SK-N-SH treated with all-trans-retinoic acid at 6 μM for 48 hours (cell line): ENCODE data around the gene STAB2.

Source experiments
- ATAC-seq: fragments of 200-7000 bp; cut with Tn5 transposase; 3 replicates; pipeline ENCODE4 v1.9.1; 2020; ENCODE audit warnings: mild to moderate bottlenecking, moderate library complexity
- ARNTL ChIP-seq: fragments of 450-650 bp; formaldehyde crosslinking; IDR thresholded peaks from 2 replicates; pipeline ENCODE4 v1.5.0; 2020; ENCODE audit warnings: low read depth, mild to moderate bottlenecking, moderate library complexity, borderline replicate concordance
- BACH2 ChIP-seq: fragments of 250-450 bp; sonication (Bioruptor Pico); IDR thresholded peaks from 2 replicates; pipeline ENCODE4 v1.9.0; 2021; ENCODE audit warnings: mild to moderate bottlenecking, borderline replicate concordance
- CREB5 ChIP-seq: fragments of 250-450 bp; sonication (Bioruptor Pico); IDR thresholded peaks from 2 replicates; pipeline ENCODE4 v1.5.1; 2020; ENCODE audit warnings: low read depth, mild to moderate bottlenecking, moderate library complexity
- CSDC2 ChIP-seq: fragments of 250-450 bp; sonication (Bioruptor Pico); IDR thresholded peaks from 2 replicates; pipeline ENCODE4 v1.5.0; 2020; ENCODE audit warnings: mild to moderate bottlenecking, moderate library complexity
- CSRNP3 ChIP-seq: fragments of 250-450 bp; sonication (Bioruptor Pico); IDR thresholded peaks from 2 replicates; pipeline ENCODE4 v1.5.1; 2021; ENCODE audit warnings: mild to moderate bottlenecking, moderate library complexity
- ESRRG ChIP-seq: fragments of 250-450 bp; sonication (Bioruptor Pico); IDR thresholded peaks from 2 replicates; pipeline ENCODE4 v1.6.1; 2021; ENCODE audit warnings: mild to moderate bottlenecking
- GLIS3 ChIP-seq: fragments of 250-450 bp; sonication (Bioruptor Pico); IDR thresholded peaks from 2 replicates; pipeline ENCODE4 v1.5.0; 2020; ENCODE audit warnings: mild to moderate bottlenecking, moderate library complexity
- ISL1 ChIP-seq: fragments of 250-450 bp; sonication (Bioruptor Pico); IDR thresholded peaks from 2 replicates; pipeline ENCODE4 v2.1.2; 2022; ENCODE audit warnings: mild to moderate bottlenecking, moderate library complexity
- OSR1 ChIP-seq: fragments of 250-450 bp; sonication (Bioruptor Pico); IDR thresholded peaks from 2 replicates; pipeline ENCODE4 v1.8.0; 2022; ENCODE audit warnings: moderate library complexity, mild to moderate bottlenecking, inconsistent platforms
- POU6F1 ChIP-seq: fragments of 250-450 bp; sonication (Bioruptor Pico); IDR thresholded peaks from 2 replicates; pipeline ENCODE4 v1.8.0; 2021; ENCODE audit warnings: low read depth, mild to moderate bottlenecking, moderate library complexity, borderline replicate concordance
- PPARA ChIP-seq: fragments of 250-450 bp; sonication (Bioruptor Pico); IDR thresholded peaks from 2 replicates; pipeline ENCODE4 v1.5.0; 2020; ENCODE audit warnings: mild to moderate bottlenecking, borderline replicate concordance
- RARB ChIP-seq: fragments of 250-450 bp; sonication (Bioruptor Pico); IDR thresholded peaks from 2 replicates; pipeline ENCODE4 v1.8.0; 2021; ENCODE audit warnings: mild to moderate bottlenecking, moderate library complexity
- SNAI2 ChIP-seq: fragments of 250-450 bp; sonication (Bioruptor Pico); IDR thresholded peaks from 2 replicates; pipeline ENCODE4 v1.5.0; 2020; ENCODE audit warnings: mild to moderate bottlenecking, moderate library complexity
- TCF4 ChIP-seq: fragments of 250-450 bp; sonication (Bioruptor Pico); IDR thresholded peaks from 2 replicates; pipeline ENCODE4 v1.8.0; 2021; ENCODE audit warnings: mild to moderate bottlenecking, moderate library complexity, borderline replicate concordance
- TOX ChIP-seq: fragments of 250-450 bp; sonication (Bioruptor Pico); IDR thresholded peaks from 2 replicates; pipeline ENCODE4 v1.8.0; 2021; ENCODE audit warnings: mild to moderate bottlenecking, moderate library complexity, borderline replicate concordance
- ZC3H10 ChIP-seq: fragments of 250-450 bp; sonication (Bioruptor Pico); IDR thresholded peaks from 2 replicates; pipeline ENCODE4 v1.5.1; 2021; ENCODE audit warnings: mild to moderate bottlenecking, moderate library complexity
- ZFP3 ChIP-seq: fragments of 250-450 bp; sonication (Bioruptor Pico); IDR thresholded peaks from 2 replicates; pipeline ENCODE4 v1.5.0; 2020; ENCODE audit warnings: mild to moderate bottlenecking, moderate library complexity
- ZFP30 ChIP-seq: fragments of 450-650 bp; formaldehyde crosslinking; IDR thresholded peaks from 2 replicates; pipeline ENCODE4 v1.5.0; 2022; ENCODE audit warnings: mild to moderate bottlenecking, moderate library complexity
- ZNF565 ChIP-seq: fragments of 450-650 bp; formaldehyde crosslinking; conservative IDR thresholded peaks from 2 replicates; pipeline ENCODE4 v1.5.0; 2020; ENCODE audit warnings: low read depth, mild to moderate bottlenecking, moderate library complexity
- ZNF70 ChIP-seq: fragments of 450-650 bp; formaldehyde crosslinking; IDR thresholded peaks from 2 replicates; pipeline ENCODE4 v1.5.0; 2020; ENCODE audit warnings: mild to moderate bottlenecking, moderate library complexity
- ZNF8 ChIP-seq: fragments of 450-650 bp; formaldehyde crosslinking; IDR thresholded peaks from 2 replicates; pipeline ENCODE4 v1.5.0; 2020; ENCODE audit warnings: mild to moderate bottlenecking, moderate library complexity
- TF ChIP-seq, protein P1 (sequence below): fragments of 250-450 bp; sonication (Bioruptor Pico); IDR thresholded peaks from 2 replicates; pipeline ENCODE4 v1.5.0; 2020; ENCODE audit warnings: mild to moderate bottlenecking, moderate library complexity
- TF ChIP-seq, protein P2 (sequence below): fragments of 250-450 bp; sonication (Bioruptor Pico); IDR thresholded peaks from 2 replicates; pipeline ENCODE4 v1.8.0; 2020; ENCODE audit warnings: mild to moderate bottlenecking, moderate library complexity, borderline replicate concordance

The STAB2 gene

DNA sequence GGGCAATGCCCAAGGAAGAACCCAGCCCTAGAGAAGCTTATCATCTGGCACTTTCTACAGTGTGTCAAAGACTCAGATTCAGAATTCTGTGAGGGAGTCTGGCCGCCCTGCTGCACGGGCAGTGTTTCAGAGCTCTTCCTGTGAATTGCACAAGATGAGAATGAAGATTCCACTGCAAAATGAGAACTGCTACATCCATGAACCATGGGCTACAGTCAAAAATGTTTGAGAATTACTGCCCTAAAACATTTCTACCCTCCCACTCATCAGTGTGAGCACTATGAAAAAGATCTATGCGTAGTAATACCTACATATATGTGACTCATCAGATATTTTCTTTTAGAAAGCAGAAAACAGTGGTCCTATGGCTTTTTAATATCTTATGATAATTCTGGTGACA, 104.0 kb downstream of the STAB2 start:
- ATAC-seq, result no peak
- TF ChIP-seq ZFP30 (CRISPR knock-in tag) (no peak), CREB5 (CRISPR knock-in tag) (no peak), ISL1 (CRISPR knock-in tag) (no peak), ESRRG (no peak), ZNF565 (no peak), BACH2 (no peak), TCF4 (CRISPR knock-in tag) (no peak), CSDC2 (CRISPR knock-in tag) (no peak), GLIS3 (CRISPR knock-in tag) (no peak), ARNTL (no peak), ZNF70 (no peak), ZNF8 (CRISPR knock-in tag) (no peak), CSRNP3 (no peak)
- TF ChIP-seq, all 23 proteins: peak for 0

DNA sequence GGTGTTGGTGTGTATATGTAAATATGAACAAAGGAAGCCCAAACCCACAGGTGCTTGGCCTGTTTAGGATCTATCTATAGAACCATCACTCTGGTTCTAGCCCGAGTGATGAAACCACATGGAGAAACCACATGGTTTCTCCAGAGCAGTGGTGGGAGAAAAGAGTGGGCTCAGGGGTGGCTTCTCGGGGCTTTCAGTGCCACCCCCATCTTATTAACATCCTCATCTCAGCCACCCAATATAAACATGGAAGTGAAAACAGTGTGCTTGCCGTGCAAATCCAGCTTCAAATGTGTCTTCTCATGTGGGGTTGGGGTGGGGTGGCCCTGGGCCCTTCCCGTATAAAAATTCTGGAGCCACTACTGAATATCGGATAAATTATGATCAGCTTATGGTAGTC, 109.0 kb downstream of the STAB2 start:
- TF ChIP-seq ZNF8 (CRISPR knock-in tag), result no peak
- TF ChIP-seq SNAI2 (CRISPR knock-in tag), result no peak
- no peak for TF ChIP-seq POU6F1 (CRISPR knock-in tag)
- no peak for TF ChIP-seq ZNF70
- no peak for TF ChIP-seq ISL1 (CRISPR knock-in tag)
- TF ChIP-seq CSDC2 (CRISPR knock-in tag), result no peak
- TF ChIP-seq ARNTL, result no peak
- ATAC-seq, result no peak

GRCh38 chr12:103697971-103698751, 111.1 kb downstream of the STAB2 start:
- ATAC-seq, result no peak
- TF ChIP-seq ZFP30 (CRISPR knock-in tag) (no peak), ZFP3 (CRISPR knock-in tag) (no peak), OSR1 (CRISPR knock-in tag) (no peak), ARNTL (no peak), ZNF565 (no peak), CSRNP3 (no peak), TOX (CRISPR knock-in tag) (no peak), ESRRG (no peak), RARB (CRISPR knock-in tag) (no peak), CREB5 (CRISPR knock-in tag) (no peak), ISL1 (CRISPR knock-in tag) (no peak), GLIS3 (CRISPR knock-in tag) (no peak), POU6F1 (CRISPR knock-in tag) (no peak), PPARA (CRISPR knock-in tag) (no peak), ZC3H10 (no peak), ZNF70 (no peak), CSDC2 (CRISPR knock-in tag) (no peak), SNAI2 (CRISPR knock-in tag) (no peak)
- TF ChIP-seq, protein P1, sequence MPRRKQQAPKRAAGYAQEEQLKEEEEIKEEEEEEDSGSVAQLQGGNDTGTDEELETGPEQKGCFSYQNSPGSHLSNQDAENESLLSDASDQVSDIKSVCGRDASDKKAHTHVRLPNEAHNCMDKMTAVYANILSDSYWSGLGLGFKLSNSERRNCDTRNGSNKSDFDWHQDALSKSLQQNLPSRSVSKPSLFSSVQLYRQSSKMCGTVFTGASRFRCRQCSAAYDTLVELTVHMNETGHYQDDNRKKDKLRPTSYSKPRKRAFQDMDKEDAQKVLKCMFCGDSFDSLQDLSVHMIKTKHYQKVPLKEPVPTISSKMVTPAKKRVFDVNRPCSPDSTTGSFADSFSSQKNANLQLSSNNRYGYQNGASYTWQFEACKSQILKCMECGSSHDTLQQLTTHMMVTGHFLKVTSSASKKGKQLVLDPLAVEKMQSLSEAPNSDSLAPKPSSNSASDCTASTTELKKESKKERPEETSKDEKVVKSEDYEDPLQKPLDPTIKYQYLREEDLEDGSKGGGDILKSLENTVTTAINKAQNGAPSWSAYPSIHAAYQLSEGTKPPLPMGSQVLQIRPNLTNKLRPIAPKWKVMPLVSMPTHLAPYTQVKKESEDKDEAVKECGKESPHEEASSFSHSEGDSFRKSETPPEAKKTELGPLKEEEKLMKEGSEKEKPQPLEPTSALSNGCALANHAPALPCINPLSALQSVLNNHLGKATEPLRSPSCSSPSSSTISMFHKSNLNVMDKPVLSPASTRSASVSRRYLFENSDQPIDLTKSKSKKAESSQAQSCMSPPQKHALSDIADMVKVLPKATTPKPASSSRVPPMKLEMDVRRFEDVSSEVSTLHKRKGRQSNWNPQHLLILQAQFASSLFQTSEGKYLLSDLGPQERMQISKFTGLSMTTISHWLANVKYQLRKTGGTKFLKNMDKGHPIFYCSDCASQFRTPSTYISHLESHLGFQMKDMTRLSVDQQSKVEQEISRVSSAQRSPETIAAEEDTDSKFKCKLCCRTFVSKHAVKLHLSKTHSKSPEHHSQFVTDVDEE (CRISPR knock-in tag), result no peak
- TF ChIP-seq, protein P2, sequence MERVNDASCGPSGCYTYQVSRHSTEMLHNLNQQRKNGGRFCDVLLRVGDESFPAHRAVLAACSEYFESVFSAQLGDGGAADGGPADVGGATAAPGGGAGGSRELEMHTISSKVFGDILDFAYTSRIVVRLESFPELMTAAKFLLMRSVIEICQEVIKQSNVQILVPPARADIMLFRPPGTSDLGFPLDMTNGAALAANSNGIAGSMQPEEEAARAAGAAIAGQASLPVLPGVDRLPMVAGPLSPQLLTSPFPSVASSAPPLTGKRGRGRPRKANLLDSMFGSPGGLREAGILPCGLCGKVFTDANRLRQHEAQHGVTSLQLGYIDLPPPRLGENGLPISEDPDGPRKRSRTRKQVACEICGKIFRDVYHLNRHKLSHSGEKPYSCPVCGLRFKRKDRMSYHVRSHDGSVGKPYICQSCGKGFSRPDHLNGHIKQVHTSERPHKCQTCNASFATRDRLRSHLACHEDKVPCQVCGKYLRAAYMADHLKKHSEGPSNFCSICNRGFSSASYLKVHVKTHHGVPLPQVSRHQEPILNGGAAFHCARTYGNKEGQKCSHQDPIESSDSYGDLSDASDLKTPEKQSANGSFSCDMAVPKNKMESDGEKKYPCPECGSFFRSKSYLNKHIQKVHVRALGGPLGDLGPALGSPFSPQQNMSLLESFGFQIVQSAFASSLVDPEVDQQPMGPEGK (CRISPR knock-in tag), result no peak
